ENCODE results near the gene CPEB1.

The CPEB1 gene

DNA sequence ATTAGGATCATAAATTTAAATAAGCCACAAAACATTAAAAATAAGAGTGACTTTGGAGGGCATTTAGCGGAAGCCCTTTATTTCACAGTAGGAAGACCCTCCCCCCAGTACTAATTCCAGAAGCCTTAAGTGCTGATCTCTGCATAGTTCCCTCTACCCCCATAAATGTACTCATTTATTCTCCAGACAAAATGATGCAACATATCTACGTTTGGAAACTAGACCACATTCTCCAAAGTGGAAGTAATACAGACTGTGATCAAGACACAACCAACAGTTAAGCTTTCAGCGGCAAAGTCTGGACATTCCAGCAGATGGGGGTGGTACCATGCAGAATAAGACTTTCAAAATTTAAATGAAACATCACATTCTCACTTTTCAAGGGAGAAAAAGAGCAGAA, 62.1 kb downstream of the CPEB1 start:
- no peak for DNase-seq

DNA sequence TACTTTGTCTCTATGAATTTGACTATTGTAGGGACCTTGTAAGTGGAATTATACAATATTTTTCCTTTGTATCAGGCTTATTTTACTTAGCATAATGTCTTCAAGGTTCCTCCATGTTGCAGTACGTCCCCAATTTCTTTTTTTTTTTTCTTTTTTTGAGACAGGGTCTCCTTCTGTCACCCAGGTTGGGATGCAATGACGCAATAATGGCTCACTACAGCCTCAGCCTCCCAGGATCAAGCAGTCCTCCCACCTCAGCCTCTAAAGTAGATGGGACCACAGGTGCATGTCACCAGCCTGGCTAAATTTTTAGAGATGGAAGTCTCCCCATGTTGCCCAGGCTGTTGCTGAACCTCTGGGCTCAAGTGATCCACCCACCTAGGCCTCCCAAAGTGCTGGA, 66.5 kb downstream of the CPEB1 start:
- no peak for DNase-seq

DNA sequence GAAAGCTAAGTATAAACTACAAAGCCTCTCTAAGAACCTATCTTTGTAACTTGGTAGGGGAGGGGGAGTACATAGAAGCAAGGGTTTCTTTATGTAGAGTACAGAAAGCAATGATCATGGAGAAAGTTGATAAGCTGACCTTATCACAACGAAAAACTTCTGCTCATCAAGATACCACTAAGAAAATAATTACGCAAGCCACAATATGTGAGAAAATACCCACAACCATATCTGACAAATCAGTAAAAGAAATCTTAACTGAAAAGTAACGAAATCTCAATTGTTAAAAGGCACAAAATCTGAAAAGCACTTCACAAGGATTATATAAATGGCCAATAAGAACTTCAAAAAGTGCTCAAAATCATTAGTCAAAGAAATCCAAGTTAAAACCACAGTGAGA, 71.8 kb downstream of the CPEB1 start:
- no peak for DNase-seq

DNA sequence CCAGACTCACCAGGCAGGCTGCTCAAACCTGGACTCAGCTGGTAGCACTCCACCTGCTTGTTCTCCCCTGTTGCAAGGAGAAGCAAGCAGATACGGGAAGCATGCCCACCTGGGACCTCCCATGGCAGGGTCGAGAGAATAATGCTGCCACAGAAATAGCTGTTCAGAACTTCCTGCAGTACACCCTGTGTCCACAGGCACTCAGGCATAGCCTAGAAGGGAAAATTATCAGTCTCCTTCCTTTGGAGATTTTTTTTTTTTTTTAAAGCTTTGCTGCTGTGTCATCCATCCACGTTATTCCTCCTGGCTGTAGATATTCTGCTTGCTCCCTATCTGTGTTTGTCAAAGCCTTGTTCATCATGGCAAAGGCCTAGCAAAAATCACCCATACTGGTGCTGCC, 74.2 kb downstream of the CPEB1 start:
- DNase-seq: no peak

GRCh38 chr15:82572311-82572710, 74.9 kb downstream of the CPEB1 start:
- DNase-seq: no peak

DNA sequence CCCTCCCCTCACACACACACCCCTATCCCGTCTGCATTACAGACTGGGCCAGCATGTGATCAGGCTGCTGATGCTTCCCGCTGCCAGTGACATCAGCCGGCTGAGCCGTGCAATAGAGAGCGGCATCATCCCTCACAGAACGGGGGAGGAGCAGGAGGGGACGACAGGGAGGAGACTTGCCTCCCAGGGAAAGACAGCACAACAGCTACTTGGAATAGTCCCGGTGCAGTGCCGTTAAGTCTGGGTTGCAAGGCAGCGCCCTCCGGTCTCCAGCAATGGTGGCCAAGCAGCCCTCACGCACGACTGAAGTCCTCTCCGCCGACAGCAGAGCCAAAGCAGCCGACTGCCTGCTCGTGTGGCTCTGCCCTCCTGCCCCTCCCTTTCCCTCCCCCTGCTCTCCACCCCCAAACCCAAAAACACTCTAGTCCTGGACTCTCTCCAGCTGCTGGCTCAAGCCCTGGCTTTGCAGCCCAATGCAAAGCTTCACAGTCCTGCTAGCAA, 75.4 kb downstream of the CPEB1 start:
- DNase-seq: no peak

DNA sequence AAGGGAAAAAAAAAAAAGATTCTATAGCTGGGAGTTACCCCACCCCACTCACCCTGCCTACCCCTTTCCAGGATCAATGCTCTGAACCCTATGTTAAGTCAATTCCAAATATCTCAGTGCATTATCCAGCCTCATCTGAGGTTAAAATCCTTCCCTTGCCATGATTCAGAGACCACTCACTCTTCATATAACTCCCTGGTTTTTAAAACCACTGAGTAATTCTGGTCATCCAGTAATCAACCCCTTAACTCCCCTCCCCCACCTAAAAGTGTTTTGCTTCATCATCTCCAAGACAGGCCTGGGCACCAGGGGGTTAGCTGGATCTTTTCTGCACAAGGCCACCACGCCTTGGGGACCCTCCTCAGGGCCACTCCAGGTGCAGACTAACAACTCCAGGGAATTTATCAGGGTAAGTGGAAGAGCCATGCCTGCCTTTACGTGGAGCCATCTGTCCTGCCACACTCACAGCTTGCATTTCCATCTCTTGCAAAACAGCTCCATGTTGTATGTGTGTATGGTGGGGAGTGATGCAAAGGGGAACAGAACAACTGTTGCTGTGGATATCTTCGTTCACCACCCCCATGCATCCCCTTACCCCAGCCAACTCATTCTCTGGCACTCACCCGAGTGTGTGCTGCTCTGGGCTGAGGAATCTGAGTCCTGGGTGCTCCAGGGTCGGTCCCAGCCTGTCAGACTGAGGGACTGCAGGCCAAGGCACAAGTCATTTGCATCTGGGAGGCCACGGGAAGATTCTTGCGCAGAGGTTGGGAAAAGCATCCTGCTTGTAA, 76.2 kb downstream of the CPEB1 start:
- DNase-seq: no peak

DNA sequence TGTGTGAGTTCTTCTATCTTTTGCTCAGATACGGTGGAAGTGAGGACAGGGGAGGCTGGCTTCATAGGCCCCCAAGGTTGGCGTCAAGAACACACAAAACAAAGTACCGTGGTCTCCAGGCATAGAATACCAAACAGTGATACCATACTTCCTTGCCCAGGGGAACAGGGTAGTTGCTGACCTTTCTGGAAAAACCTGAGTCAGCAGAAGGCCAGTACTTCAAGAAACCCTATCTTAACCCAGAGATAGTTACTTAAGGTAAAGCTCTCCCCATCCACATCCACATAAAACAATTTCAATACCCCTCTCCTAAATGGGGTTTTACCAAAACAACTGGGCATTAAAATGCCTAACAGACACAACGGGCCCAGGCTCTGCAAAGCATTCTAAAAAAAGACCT, 77.3 kb downstream of the CPEB1 start:
- DNase-seq: no peak

DNA sequence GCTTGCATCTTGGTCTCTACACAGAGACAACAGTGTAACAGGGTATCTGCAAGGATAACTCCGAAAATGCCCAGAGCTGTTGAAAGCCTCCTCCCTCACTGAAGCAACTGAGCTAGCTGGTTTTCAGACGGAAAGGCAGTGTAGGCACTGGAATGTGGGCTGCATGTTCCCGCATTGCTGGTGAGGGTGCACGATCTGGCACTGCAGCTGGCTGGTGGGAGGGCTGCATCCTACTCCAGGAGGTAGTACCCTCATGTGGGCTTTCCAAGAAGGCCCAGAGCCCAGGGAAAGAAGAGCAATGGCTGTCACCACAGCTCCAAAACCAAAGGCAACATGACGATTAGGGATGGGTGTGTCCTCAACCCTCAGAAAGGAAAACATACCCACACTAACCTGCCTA, 78.2 kb downstream of the CPEB1 start:
- no peak for DNase-seq

- no peak for DNase-seq
Observed at GRCh38 chr15:82567661-82568060, 79.5 kb downstream of the CPEB1 start.

DNA sequence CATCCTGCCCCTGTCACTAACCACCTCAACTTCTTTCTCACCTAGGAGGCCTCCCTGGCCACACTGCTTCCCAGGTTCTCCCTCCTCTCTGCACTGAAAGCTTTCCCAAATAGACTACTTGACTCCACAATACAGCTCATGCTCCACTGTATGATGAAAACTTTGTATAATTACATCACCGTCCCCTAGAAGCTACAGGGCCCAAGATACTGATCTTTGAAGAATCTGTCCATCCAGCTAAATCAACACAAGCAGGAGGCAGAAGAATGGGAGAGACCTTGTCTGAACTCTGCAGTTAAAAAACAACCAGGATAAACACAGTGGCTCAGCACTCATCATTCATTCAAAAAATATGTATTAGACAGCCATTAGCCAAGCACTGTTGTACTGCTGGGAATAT, 80.5 kb downstream of the CPEB1 start:
- no peak for DNase-seq

DNA sequence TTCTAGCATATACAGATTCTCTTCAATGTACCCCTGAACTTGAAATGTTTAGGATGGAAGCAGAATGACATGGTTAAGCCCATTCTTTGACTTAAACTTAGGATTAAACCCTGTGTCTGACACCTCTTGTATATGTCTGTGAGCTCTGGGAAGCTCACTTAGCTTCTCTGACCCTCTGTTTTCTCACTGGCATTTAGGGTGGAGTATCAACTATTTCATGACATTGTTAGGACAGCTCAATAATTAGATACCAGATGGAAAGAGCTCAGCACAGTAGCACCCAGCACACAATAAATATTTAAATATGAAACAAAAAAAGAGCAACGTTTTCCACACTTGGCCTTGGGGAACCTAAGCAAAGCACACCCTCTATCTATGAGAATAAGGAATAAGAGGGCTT, 88.7 kb downstream of the CPEB1 start:
- no peak for DNase-seq

- no peak for DNase-seq
Observed at GRCh38 chr15:82556315-82557035, 90.7 kb downstream of the CPEB1 start.

- DNase-seq: no peak
Observed at GRCh38 chr15:82554849-82555248, 92.3 kb downstream of the CPEB1 start.

DNA sequence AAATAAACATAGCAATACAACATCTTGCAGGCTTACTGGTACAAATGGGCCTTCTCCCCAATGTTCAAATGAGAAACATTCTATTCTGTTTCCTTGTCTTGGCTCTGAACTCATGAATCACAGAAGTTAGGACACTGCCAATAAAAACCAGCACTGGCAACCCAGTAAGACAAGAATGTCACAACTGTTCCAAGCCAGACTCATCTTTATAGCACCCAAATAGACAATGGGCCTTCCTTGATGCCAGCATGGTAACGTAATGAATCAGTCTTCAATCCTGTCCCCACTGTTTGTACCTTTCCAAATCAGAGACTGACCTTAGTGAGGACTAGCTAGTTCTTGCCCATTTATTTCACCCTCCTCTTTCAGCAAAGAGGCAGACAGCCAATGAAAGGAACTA, 92.8 kb downstream of the CPEB1 start:
- DNase-seq: no peak

DNA sequence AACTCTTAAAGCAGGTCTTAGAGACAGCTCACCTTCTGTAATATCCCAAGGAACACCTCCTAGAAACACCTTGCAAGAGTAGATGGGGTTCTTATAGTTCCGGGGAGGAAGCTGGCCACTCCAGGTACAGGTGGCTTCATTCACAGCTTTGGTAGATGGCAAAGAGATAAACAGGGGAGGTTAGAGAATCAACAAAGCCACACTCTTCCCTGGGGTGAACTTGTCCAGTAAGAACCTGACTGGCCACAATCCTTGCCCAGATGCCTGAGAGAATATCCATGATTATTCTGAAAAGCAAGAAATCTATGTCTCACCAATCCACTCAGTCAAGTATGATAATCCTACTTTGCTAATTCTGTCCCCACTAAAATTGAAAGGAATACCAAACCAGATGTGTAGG, 93.3 kb downstream of the CPEB1 start:
- no peak for DNase-seq

GRCh38 chr15:82552861-82553260, 94.3 kb downstream of the CPEB1 start:
- no peak for DNase-seq

- no peak for DNase-seq
Observed at GRCh38 chr15:82551646-82552247, 95.4 kb downstream of the CPEB1 start.

DNA sequence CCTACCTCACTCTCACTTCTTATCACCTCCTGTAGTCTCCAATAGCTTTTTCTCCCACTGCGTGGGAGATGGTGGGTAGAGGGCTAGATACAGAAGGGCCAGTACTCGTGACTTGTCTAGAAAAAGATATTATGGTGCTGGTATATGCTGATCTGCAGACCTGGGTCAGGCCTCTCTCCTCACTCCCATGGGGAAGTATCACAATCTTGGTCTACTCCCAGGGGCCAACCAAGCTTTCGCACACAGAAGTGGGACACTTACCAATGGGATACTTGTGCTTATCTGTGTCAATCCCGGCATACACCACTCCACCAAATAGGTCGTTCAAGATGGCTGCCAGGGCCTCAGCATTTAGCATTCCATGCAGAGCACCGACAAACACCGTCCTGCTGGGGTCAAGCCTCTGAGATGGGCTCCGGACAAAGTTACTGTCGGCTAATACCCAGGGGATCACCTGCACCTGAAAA, 97.9 kb downstream of the CPEB1 start:
- DNase-seq: no peak

- no peak for DNase-seq
Observed at GRCh38 chr15:82548700-82549099, 98.5 kb downstream of the CPEB1 start.

GRCh38 chr15:82545478-82545877, 101.7 kb downstream of the CPEB1 start:
- DNase-seq: no peak

DNA sequence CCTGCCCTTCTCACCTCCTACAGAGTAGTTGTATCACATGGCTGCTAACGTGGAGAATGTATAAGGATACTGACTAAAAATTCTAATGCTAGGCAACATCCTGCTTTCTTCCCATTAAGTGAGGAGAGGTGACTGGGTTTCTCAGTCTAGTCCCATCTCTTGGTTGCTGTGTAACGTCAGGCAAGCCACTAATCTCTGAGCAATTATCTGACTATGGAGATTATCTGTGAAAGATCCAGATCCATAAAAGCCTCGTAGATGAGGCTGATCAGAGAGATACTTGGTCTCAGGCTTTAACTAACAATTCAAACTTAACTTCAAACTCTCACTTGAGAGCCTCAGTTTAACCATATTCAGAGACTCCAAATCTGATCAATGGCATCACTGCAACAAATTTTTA, 102.2 kb downstream of the CPEB1 start:
- DNase-seq: no peak

GRCh38 chr15:82544431-82544830, 102.7 kb downstream of the CPEB1 start:
- DNase-seq: no peak

DNA sequence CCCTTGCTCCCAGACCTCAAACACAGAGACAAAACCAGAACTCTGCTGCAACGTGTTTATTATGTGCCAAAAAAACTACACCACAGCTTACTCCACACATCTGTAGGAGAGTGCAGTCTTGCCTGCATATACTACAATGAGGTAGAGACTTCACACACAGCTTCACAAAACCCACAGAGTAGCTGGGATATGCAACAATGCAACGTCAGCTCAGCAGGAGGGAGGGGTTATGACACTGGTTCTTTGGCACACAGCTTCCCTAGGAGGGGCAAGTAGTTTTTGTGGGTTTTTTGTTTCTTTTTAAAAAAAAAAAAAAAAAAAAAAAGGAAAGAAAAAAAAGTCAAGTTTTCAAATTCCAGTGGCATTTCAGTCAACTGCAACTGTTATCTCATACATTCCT, 104.0 kb downstream of the CPEB1 start:
- no peak for DNase-seq

Data from NCI-H1930 (cell line).